Upper lobe of left lung (tissue), 4 donors: ENCODE measurements around the gene FHIT.

ENCODE experiments used
- EP300 ChIP-seq, 4 donors: sonication (generic); formaldehyde crosslinking; IDR thresholded peaks; one replicate each; pipeline ENCODE4 v1.5.1; 2017; ENCODE audit warnings: antibody characterized with exemption in 4 of 4, control low read depth in 2 of 4
- POLR2A ChIP-seq, 4 donors: fragments of 450-650 bp; IDR thresholded peaks; one replicate each; pipeline ENCODE4 v1.5.1; 2016 to 2017; ENCODE audit warnings: antibody characterized with exemption in 4 of 4, mild to moderate bottlenecking in 2 of 4
- POLR2AphosphoS5 ChIP-seq, 2 donors: sonication (generic); formaldehyde crosslinking; IDR thresholded peaks; one replicate each; pipeline ENCODE4 v1.5.1; 2017; ENCODE audit warnings: antibody characterized with exemption in 2 of 2
- TF ChIP-seq, protein P1 (sequence below), 6 experiments: fragments of 450-650 bp in 4 of 6; fragments of 200-600 bp in 2 of 6; sonication (generic) in 2 of 6; IDR thresholded peaks; one replicate each; pipeline ENCODE4 v1.5.1; 2016 to 2019; ENCODE audit warnings: antibody characterized with exemption in 6 of 6

DNA sequence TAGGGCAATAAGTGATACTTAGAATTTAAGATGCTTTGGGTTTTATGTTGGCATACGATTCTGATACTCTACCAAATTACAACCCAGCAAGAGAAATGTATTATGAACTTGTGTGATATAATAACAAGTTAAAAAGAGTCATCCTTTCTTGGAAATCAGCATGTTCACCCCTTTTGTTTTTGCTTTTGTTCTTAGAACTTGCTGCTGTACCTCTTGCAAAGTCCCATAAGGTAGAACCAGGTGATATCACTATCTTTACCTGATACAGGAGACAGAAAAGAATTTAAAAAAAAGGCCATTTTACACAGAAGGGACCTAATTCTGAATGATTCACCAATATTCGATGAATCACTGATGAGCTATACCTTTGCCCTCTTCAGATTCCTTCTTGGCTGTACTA lies 810.4 kb downstream of the FHIT start:
- TF ChIP-seq POLR2A (IDR thresholded peaks at IDR 0.05) (no peak), EP300 (IDR thresholded peaks at IDR 0.05) (no peak), POLR2AphosphoS5 (IDR thresholded peaks at IDR 0.05) (no peak)
- TF ChIP-seq, protein P1, sequence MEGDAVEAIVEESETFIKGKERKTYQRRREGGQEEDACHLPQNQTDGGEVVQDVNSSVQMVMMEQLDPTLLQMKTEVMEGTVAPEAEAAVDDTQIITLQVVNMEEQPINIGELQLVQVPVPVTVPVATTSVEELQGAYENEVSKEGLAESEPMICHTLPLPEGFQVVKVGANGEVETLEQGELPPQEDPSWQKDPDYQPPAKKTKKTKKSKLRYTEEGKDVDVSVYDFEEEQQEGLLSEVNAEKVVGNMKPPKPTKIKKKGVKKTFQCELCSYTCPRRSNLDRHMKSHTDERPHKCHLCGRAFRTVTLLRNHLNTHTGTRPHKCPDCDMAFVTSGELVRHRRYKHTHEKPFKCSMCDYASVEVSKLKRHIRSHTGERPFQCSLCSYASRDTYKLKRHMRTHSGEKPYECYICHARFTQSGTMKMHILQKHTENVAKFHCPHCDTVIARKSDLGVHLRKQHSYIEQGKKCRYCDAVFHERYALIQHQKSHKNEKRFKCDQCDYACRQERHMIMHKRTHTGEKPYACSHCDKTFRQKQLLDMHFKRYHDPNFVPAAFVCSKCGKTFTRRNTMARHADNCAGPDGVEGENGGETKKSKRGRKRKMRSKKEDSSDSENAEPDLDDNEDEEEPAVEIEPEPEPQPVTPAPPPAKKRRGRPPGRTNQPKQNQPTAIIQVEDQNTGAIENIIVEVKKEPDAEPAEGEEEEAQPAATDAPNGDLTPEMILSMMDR (IDR thresholded peaks at IDR 0.05): no peak
